Colonic mucosa (tissue), 4 donors: ENCODE measurements around the gene ACSM2A. TPM values are rescaled to one million over a fixed set of nuclear protein-coding genes. Genes with fewer than 3 reads are reported as not detected.
"Not testable (repeated sequence)": the region's sequence is repeated elsewhere in the genome, so short reads cannot be mapped to it uniquely, and the experiment has no call there.

Experiments
- DNase-seq: peaks from one replicate; pipeline ENCODE4 v3.0.0-alpha.2; 2020
- H3K27ac ChIP-seq: fragments of 200-600 bp; one replicate; pipeline ENCODE4 v1.8.0; 2021
- H3K27me3 ChIP-seq: fragments of 200-600 bp; one replicate; pipeline ENCODE4 v1.8.0; 2021
- H3K36me3 ChIP-seq: fragments of 200-600 bp; one replicate; pipeline ENCODE4 v1.8.0; 2021
- H3K4me1 ChIP-seq: fragments of 200-600 bp; one replicate; pipeline ENCODE4 v1.8.0; 2021; ENCODE audit warnings: mild to moderate bottlenecking
- H3K4me3 ChIP-seq: fragments of 200-600 bp; one replicate; pipeline ENCODE4 v1.8.0; 2021
- H3K9ac ChIP-seq, 2 donors: one replicate each; pipeline ENCODE4 v1.7.0; 2013; ENCODE audit warnings: control low read depth in 2 of 2, low read depth in 2 of 2, low read length in 2 of 2
- H3K9me3 ChIP-seq: fragments of 200-600 bp; one replicate; pipeline ENCODE4 v1.8.0; 2021
- intact Hi-C: fragments of 100-400 bp; cut with DNase I; formaldehyde crosslinking; loops from one replicate; pipeline ENCODE4 v1.14.1; 2022
- total RNA-seq, 2 donors: library from RNA; stranded (reverse); fragmentation: NEBNext Ultra II Directional in 1 of 2; extraction: Animal tissue kit (Norgen Biotek cat#: 25700) in 1 of 2; gene quantifications; one replicate each; pipeline ENCODE4 v1.2.1, GENCODE V29; 2021
- TF ChIP-seq, protein P1 (sequence below): fragments of 200-600 bp; IDR thresholded peaks from one replicate; pipeline ENCODE4 v1.8.0; 2022; ENCODE audit warnings: antibody characterized with exemption, mild to moderate bottlenecking
- donor health status: healthy.
- donor health status: DM: no; HTN: no; CAD: no.
- donor health status: DM: no; HTN: no; CAD: no.

ACSM2A gene
- total RNA-seq, 2 donors from 2014 or later = 0.20 TPM; not detected in 1

DNA sequence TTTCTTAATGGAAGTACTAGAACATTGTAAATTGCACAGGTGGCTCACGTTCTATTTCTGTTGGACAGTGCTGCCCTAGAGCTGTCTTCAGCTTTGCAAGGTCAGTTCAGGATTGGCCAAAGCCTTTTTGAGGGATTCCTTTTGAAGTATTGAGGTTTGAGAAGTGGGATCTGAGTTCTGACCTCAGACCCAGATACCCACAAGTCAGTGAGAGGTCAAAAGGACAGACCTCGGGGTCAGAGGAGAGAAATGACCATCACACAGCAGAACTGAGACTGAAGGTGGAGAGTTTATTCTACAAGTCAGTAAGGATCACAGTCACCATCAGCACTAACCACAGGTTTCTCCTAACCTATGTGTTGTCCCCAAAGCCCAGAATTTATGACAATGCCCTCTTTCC, 40.3 kb upstream of the ACSM2A start:
- no peak overlapping the region for H3K9ac ChIP-seq
- no peak overlapping the region for H3K4me3 ChIP-seq
- H3K9me3 ChIP-seq = no peaks in the 10 kb centered on the region
- no peaks in the 10 kb centered on the region for H3K4me1 ChIP-seq
- intact Hi-C loops = no loop called here
- H3K27ac ChIP-seq = no peak overlapping the region
- no peak for DNase-seq
- TF ChIP-seq, protein P1, sequence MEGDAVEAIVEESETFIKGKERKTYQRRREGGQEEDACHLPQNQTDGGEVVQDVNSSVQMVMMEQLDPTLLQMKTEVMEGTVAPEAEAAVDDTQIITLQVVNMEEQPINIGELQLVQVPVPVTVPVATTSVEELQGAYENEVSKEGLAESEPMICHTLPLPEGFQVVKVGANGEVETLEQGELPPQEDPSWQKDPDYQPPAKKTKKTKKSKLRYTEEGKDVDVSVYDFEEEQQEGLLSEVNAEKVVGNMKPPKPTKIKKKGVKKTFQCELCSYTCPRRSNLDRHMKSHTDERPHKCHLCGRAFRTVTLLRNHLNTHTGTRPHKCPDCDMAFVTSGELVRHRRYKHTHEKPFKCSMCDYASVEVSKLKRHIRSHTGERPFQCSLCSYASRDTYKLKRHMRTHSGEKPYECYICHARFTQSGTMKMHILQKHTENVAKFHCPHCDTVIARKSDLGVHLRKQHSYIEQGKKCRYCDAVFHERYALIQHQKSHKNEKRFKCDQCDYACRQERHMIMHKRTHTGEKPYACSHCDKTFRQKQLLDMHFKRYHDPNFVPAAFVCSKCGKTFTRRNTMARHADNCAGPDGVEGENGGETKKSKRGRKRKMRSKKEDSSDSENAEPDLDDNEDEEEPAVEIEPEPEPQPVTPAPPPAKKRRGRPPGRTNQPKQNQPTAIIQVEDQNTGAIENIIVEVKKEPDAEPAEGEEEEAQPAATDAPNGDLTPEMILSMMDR = no peak
- H3K27me3 ChIP-seq = no peaks in the 10 kb centered on the region
- H3K36me3 ChIP-seq = no peaks in the 10 kb centered on the region

DNA sequence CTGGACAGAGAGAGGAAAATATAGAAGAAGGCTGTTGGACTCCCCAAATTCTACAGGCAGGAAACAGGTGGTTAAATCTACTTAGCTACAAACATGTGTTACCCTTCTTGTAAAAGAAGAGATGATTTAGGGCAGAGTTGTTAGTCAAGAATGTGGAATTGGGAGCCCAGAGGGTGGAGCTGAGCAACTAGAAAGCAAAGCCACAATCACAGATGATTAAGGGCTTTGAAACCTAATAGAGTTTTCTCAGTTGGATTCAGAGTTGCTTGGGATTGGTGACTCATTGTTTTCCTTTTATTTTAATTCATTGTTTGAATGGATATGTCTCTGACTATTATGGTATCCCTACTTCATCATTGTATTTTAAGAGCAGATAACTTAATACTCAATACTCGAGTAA, 35.8 kb upstream of the ACSM2A start:
- no peak for DNase-seq
- no peaks in the 10 kb centered on the region for H3K27me3 ChIP-seq
- H3K9ac ChIP-seq = no peak overlapping the region
- TF ChIP-seq, protein P1 = no peak
- H3K36me3 ChIP-seq = no peaks in the 10 kb centered on the region
- no peaks in the 10 kb centered on the region for H3K4me1 ChIP-seq
- intact Hi-C loops = no loop called here
- no peak overlapping the region for H3K4me3 ChIP-seq
- no peaks in the 10 kb centered on the region for H3K9me3 ChIP-seq
- no peak overlapping the region for H3K27ac ChIP-seq

DNA sequence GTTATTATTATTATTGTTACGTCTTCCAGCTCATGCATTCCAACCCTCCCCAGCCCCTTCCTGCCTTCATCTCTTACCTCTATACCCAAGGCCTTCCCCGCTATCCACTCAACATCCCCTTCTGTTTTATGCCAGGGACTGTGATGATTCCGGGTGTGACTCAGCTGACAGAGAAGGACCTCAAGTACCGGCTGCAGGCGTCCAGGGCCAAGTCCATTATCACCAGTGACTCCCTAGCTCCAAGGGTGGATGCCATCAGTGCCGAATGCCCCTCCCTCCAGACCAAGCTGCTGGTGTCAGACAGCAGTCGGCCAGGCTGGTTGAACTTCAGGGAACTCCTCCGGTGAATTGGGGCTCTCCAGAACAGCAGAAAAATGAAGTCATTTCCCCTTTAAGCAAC, 32.2 kb upstream of the ACSM2A start:
- H3K9ac ChIP-seq, DNase-seq, H3K27me3 ChIP-seq, H3K9me3 ChIP-seq, intact Hi-C loops, H3K4me3 ChIP-seq, H3K4me1 ChIP-seq, H3K36me3 ChIP-seq, H3K27ac ChIP-seq: not testable (repeated sequence)

DNA sequence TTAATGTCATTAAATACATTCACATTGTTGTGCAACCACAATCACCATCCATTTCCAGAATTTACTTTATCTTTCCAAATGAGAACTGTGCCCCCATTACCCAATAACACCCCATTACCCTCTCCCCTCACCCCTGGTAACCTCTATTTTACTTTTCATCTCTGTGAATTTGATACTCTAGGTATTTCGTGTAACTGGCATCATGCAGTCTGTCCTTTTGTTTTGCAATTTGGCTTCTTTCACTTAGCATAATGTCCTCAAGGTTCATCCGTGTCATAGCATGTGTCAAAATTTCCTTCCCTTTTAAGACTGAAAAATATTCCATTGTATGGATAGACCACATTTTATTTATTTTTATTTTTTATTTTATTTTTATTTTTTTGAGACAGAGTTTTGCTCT, 29.6 kb upstream of the ACSM2A start:
- H3K36me3 ChIP-seq, H3K4me3 ChIP-seq, H3K27ac ChIP-seq, H3K9ac ChIP-seq, H3K4me1 ChIP-seq, intact Hi-C loops, DNase-seq, H3K27me3 ChIP-seq, H3K9me3 ChIP-seq: not testable (repeated sequence)

DNA sequence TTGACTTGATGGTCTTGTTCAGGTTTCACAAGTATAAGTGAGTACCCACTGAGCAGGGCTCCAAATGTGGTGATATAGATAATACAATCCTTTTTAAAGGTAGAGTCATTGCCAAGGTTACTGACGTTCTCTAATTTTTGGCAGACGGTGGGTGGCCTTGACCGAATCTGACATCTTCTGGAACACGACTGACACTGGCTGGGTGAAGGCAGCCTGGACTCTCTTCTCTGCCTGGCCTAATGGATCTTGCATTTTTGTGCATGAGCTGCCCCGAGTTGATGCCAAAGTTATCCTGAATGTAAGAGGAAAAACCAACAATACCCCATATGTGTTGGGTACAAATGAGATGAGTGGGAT, 27.6 kb upstream of the ACSM2A start:
- DNase-seq, H3K4me3 ChIP-seq, H3K9me3 ChIP-seq, H3K27ac ChIP-seq, H3K4me1 ChIP-seq, H3K36me3 ChIP-seq, H3K9ac ChIP-seq, intact Hi-C loops, H3K27me3 ChIP-seq: not testable (repeated sequence)

DNA sequence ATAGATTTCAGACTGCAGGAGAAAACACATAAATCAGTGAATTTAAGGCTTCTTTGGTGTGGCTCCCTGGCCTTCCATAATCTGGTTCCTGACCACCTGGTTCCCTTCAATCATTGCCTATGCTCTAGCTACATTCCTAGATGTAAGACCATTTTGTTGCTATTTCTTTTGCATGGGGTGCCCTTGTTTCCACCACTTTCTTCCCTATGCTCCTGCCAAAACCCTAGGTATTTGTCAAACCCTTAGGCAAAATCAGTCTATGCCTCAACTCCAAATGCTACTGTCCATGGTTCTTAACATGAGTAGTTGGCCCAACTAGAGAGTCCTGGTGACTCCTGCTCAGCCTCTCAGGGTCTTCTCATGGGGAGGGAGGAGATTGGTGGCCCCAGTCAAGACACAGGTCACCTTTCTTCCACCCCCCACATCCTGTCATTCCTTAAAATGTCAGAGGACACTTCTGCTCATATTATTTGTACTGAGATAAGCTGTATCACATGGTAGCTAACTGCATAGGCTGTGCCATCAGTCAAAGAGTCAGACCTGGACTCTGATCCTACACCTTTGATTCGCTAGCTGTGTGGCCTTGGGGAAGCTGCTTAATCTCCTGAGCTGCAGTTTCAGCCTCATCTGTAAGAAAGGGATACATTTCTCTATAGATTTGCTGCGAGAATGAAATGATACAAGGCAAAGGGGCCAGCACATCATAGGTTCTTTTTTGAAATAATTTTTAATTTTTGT, 27.0 kb upstream of the ACSM2A start:
- H3K27me3 ChIP-seq = no peaks in the 10 kb centered on the region
- no peak overlapping the region for H3K9ac ChIP-seq
- no peak overlapping the region for H3K4me3 ChIP-seq
- H3K4me1 ChIP-seq = no peaks in the 10 kb centered on the region
- no peak overlapping the region for H3K27ac ChIP-seq
- no peak for DNase-seq
- TF ChIP-seq, protein P1 = no peak
- intact Hi-C loops = no loop called here
- no peaks in the 10 kb centered on the region for H3K36me3 ChIP-seq
- no peaks in the 10 kb centered on the region for H3K9me3 ChIP-seq

DNA sequence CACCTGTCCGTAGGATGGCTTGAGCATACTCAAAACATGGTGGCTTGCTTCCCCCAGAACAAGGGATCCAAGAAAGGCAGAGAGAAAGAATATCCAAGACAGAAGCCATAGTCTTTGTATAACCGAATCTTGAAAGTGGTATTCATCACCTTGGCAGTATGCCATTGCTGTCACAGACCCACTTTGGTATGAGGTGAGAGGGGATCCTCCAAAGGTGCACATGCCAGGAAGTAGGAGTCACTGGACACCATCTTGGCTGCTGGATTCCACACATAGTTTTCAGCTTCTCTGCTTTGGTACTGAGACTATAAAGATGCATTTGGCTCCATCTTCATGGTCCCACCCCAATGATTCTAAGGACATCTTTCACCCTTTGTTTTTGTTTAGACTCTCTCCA, 23.9 kb upstream of the ACSM2A start:
- H3K9ac ChIP-seq, H3K27ac ChIP-seq, H3K4me1 ChIP-seq, H3K9me3 ChIP-seq, H3K27me3 ChIP-seq, DNase-seq, intact Hi-C loops, H3K36me3 ChIP-seq, H3K4me3 ChIP-seq: not testable (repeated sequence)

DNA sequence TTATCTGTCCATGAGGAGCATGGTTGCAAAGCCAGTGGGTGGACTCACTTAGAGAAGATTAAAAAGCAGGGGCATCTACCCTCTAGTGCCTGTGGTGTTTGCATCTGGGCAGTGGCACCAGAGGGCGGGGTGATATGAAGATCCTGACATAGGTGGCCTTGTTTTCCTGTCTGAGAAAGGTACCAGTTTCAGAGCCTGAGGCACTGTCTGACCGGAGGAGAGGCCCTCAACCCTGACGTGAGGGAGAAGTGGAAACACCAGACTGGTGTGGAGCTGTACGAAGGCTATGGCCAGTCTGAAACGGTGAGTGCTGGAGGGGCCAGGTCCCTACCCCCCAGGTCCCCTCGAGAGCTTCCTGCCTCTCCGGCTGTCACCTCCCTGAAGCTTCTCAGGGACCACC, 21.8 kb upstream of the ACSM2A start:
- H3K36me3 ChIP-seq, H3K27me3 ChIP-seq, DNase-seq, H3K9me3 ChIP-seq, H3K4me1 ChIP-seq, H3K27ac ChIP-seq, H3K9ac ChIP-seq, intact Hi-C loops, H3K4me3 ChIP-seq: not testable (repeated sequence)

DNA sequence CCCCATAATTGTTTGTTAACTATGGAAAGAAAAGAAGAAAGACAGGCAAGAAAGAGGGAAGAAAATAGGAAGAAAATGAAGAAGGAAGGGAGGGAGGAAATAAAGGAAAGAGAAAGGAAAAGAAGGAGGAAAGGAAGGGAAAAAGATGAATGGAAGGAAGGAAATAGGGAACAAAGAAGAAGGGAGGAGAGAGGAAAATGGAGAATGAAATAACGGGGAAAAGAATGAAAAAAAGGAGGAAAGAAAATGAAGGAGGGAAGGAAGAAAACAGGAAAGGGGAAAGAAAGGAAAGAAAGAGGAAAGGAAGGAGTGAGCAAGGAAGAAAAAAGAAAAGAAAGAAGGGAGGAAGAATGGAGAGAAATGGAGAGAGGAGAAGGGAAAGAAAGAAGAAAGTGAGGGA, 20.8 kb upstream of the ACSM2A start:
- intact Hi-C loops = not testable (repeated sequence)

More for the DNA sequence above, 20.8 kb upstream of the ACSM2A start:
- H3K4me3 ChIP-seq, H3K9me3 ChIP-seq, DNase-seq, H3K4me1 ChIP-seq, H3K36me3 ChIP-seq, H3K27ac ChIP-seq, H3K27me3 ChIP-seq, H3K9ac ChIP-seq: not testable (repeated sequence)
